Renal cortex interstitium (tissue), 11 donors: ENCODE results near the gene ZSWIM7. TPM values are rescaled to one million over a fixed set of nuclear protein-coding genes. Genes with fewer than 3 reads are reported as not detected.

Experiments used
- DNase-seq, 11 donors: peaks; one replicate each; pipeline ENCODE4 v3.0.0-alpha.2; 2013; ENCODE audit warnings: low read depth in 9 of 11, low spot score in 4 of 11; ENCODE audit errors: extremely low read depth in 1 of 11
- polyA plus RNA-seq, 3 donors: library from polyadenylated mRNA; unstranded; fragments of 120-200 nt; gene quantifications; one replicate each; pipeline ENCODE4 v1.2.1, GENCODE V29; 2013; ENCODE audit not compliant: insufficient read length in 3 of 3

Gene ZSWIM7
- polyA plus RNA-seq, 3 donors: 41.2 to 64.2 (median 49.5) TPM

DNA sequence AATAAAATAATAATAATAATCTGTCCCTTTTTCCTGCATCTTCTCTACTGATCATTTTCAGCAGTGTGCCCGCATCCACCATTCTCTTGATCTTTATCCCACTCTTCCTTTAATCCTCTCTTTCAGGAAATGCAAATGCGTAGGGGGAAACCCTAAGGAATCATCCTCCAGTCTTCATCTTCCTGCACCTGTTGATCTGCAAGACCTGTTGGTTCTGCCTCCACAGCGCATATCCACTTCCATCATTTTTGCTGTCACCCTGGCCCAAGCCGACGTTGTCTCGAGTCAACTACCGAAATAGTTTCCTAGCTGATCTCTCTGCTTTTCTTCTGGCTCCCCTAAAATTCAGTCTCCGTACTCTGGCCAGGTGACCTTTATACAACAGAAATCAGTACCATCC is 30.0 kb downstream of the ZSWIM7 start:
- DNase-seq: no peak

- no peak for DNase-seq
These were observed 31.7 kb downstream of the ZSWIM7 start for GRCh38 chr17:15967706-15968399.

- DNase-seq: peak in 1 of 11 donors; percentile 12
These were observed 32.6 kb downstream of the ZSWIM7 start for GRCh38 chr17:15966879-15967248.

- DNase-seq: peak in 2 of 11 donors; percentile 26 to 30
These were observed 33.2 kb downstream of the ZSWIM7 start for GRCh38 chr17:15966183-15966878.

DNA sequence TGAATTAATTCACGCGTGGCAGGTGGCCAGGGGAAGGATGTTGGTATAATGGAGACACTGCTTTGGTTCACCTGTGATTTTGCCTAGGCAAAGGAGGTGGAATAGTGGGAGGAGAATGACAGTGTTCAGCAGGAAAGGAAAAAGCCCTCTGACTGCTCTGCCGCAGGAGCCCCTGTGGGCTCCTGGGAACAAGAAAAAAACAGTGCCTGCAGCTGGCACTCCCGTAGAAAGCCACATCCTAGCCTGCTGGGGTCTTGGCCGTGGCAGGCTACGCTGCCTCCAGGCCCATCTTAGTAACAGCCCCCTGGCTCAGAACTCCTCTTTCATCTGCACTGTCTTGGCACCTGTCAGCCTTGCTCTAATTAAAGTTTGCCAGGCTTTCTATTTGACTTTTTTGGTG is 34.0 kb downstream of the ZSWIM7 start:
- no peak for DNase-seq

GRCh38 chr17:15963670-15964110 is 35.8 kb downstream of the ZSWIM7 start:
- DNase-seq: no peak

DNA sequence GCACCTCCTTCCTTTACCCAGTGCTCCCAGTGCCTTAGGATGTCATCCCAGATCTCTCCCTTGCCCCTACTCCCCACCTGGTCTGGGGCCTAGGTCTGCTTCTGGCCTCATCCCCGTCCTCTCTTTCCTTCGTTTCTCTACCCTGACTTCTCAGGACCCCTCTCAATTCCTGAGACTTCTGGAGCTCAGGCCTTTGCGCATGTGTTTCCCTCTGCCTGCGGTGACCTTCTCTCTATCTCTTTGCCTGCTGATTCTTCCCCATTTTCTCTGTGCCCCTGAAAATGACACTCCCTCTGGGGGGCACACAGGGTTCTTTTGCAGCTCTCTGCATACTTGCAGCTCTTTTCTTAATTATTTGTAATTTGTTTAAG is 41.0 kb downstream of the ZSWIM7 start:
- DNase-seq: no peak

GRCh38 chr17:15957608-15958307 is 41.7 kb downstream of the ZSWIM7 start:
- no peak for DNase-seq

GRCh38 chr17:15957206-15957605 is 42.3 kb downstream of the ZSWIM7 start:
- no peak for DNase-seq

- no peak for DNase-seq
These were observed 43.5 kb downstream of the ZSWIM7 start for GRCh38 chr17:15955793-15956541.

DNA sequence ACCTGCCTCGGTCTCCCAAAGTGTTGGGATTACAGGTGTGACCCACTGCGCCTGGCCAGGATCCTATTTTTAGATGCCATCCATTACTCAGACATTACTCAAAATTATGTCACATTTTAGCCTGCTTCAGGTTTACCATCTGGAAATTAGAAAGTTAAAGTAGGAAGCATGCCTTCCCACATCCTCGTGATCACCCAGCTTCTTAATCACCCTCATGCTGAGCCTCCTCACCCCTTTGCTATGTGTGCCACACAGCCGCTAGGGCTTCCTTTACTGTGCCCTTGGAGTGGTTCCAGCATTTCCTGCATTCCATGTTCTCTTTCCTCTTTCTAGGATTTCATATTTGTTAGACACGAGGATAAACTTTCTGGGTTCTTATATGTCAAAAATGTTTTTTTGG is 45.3 kb downstream of the ZSWIM7 start:
- no peak for DNase-seq

- no peak for DNase-seq
These were observed 46.4 kb downstream of the ZSWIM7 start for GRCh38 chr17:15952916-15953790.

DNA sequence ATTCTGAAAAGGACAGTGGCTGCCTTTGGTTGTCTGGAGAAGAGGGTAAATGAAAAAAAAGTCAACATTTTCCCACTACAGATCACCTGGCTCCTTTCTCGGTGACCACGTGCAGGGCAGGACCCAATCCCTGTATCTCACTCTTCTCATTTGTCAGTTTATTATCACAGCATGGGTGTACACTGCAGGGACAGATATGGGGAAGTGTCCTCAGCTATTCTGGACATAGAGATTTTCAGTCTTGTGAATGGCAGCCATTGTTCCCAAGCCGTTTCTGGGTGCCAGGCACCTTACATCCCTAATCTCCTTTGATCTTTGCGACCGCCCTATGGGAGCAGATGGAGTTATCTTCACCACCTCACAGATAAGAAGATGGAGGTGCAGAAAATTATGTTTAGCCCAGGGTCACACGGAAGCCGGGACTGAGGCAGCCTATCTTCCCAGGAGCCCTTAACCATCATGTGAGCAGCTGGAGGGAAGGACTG is 47.4 kb downstream of the ZSWIM7 start:
- DNase-seq: no peak

- DNase-seq: no peak
These were observed 48.0 kb downstream of the ZSWIM7 start for GRCh38 chr17:15951368-15952047.

- DNase-seq: no peak
These were observed 51.3 kb downstream of the ZSWIM7 start for GRCh38 chr17:15947976-15948752.

GRCh38 chr17:15947271-15947670 is 52.2 kb downstream of the ZSWIM7 start:
- no peak for DNase-seq

GRCh38 chr17:15946611-15947120 is 52.8 kb downstream of the ZSWIM7 start:
- DNase-seq: no peak
